ENCODE measurements around the gene LSAMP.
"Not testable (repeated sequence)": the region's sequence is repeated elsewhere in the genome, so short reads cannot be mapped to it uniquely, and the experiment has no call there.

The LSAMP gene

GRCh38 chr3:115819785-115820384 lies 625.4 kb downstream of the LSAMP start:
- peak in 1 of 2 donors; percentile 23 for DNase-seq (ENCODE audit: low read depth in 2 of 2, low spot score in 1 of 2)

GRCh38 chr3:115814778-115815380 lies 630.4 kb downstream of the LSAMP start:
- DNase-seq (ENCODE audit: low read depth in 2 of 2, low spot score in 1 of 2) = peak; percentile 53 to 65

GRCh38 chr3:115814006-115814405 lies 631.3 kb downstream of the LSAMP start:
- DNase-seq (ENCODE audit: low read depth in 2 of 2, low spot score in 1 of 2) = no peak

GRCh38 chr3:115808816-115809215 lies 636.5 kb downstream of the LSAMP start:
- DNase-seq (ENCODE audit: low read depth in 2 of 2, low spot score in 1 of 2) = no peak

- no peak for DNase-seq (ENCODE audit: low read depth in 2 of 2, low spot score in 1 of 2)
Observed at GRCh38 chr3:115808244-115808643, 637.0 kb downstream of the LSAMP start.

GRCh38 chr3:115806501-115806900 lies 638.8 kb downstream of the LSAMP start:
- no peak for DNase-seq (ENCODE audit: low read depth in 2 of 2, low spot score in 1 of 2)

- DNase-seq (ENCODE audit: low read depth in 2 of 2, low spot score in 1 of 2) = no peak
Observed at GRCh38 chr3:115805520-115805919, 639.8 kb downstream of the LSAMP start.

- DNase-seq (ENCODE audit: low read depth in 2 of 2, low spot score in 1 of 2) = no peak
Observed at GRCh38 chr3:115804713-115805119, 640.6 kb downstream of the LSAMP start.

GRCh38 chr3:115804200-115804599 lies 641.1 kb downstream of the LSAMP start:
- DNase-seq (ENCODE audit: low read depth in 2 of 2, low spot score in 1 of 2) = no peak

GRCh38 chr3:115803661-115804060 lies 641.6 kb downstream of the LSAMP start:
- no peak for DNase-seq (ENCODE audit: low read depth in 2 of 2, low spot score in 1 of 2)

GRCh38 chr3:115800489-115801075 lies 644.7 kb downstream of the LSAMP start:
- no peak for DNase-seq (ENCODE audit: low read depth in 2 of 2, low spot score in 1 of 2)

- DNase-seq (ENCODE audit: low read depth in 2 of 2, low spot score in 1 of 2) = not testable (repeated sequence)
Observed at GRCh38 chr3:115800065-115800464, 645.2 kb downstream of the LSAMP start.

- no peak for DNase-seq (ENCODE audit: low read depth in 2 of 2, low spot score in 1 of 2)
Observed at GRCh38 chr3:115792206-115792955, 652.9 kb downstream of the LSAMP start.

GRCh38 chr3:115791271-115792153 lies 653.8 kb downstream of the LSAMP start:
- DNase-seq (ENCODE audit: low read depth in 2 of 2, low spot score in 1 of 2) = not testable (repeated sequence)

GRCh38 chr3:115790759-115791158 lies 654.5 kb downstream of the LSAMP start:
- DNase-seq (ENCODE audit: low read depth in 2 of 2, low spot score in 1 of 2) = peak in 1 of 2 donors; percentile 27

GRCh38 chr3:115789481-115789880 lies 655.8 kb downstream of the LSAMP start:
- DNase-seq (ENCODE audit: low read depth in 2 of 2, low spot score in 1 of 2) = no peak

- no peak for DNase-seq (ENCODE audit: low read depth in 2 of 2, low spot score in 1 of 2)
Observed at GRCh38 chr3:115788921-115789470, 656.3 kb downstream of the LSAMP start.

- DNase-seq (ENCODE audit: low read depth in 2 of 2, low spot score in 1 of 2) = no peak
Observed at GRCh38 chr3:115787818-115788217, 657.5 kb downstream of the LSAMP start.

- DNase-seq (ENCODE audit: low read depth in 2 of 2, low spot score in 1 of 2) = no peak
Observed at GRCh38 chr3:115785782-115786181, 659.5 kb downstream of the LSAMP start.

- DNase-seq (ENCODE audit: low read depth in 2 of 2, low spot score in 1 of 2) = no peak
Observed at GRCh38 chr3:115784739-115785536, 660.3 kb downstream of the LSAMP start.
